Stimulated activated CD8-positive, alpha-beta memory T cell treated with anti-CD3 and anti-CD28 coated beads, Interleukin-2, amount 100 ng/mL, for 48 hours (primary cell): ENCODE results near the gene CYP3A7.
"Not testable (repeated sequence)": the region's sequence is repeated elsewhere in the genome, so short reads cannot be mapped to it uniquely, and the experiment has no call there.

Source experiments
- DNase-seq, 2 donors: peaks; one replicate each; pipeline ENCODE4 v3.0.0-alpha.2; 2020; ENCODE audit warnings: low read depth in 2 of 2

The CYP3A7 gene

DNA sequence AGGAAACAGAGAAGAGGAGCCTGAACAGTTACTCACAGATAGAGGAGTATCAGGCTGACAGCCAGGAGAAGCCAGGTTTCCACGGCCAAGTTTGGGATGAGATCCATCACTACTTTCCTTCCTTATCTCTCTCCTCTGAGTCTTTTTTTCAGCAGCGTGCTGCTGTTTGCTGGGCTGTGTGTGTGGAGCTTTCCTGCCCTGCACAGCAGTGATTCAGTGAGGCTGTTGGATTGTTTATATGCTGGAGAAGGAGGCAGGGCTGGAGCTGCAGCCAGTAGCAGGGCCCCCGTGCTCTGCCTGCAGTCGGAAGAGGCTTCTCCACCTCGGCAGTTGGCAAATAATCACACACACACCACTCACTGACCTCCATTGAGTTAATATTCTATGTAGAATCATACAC lies at the start of gene CYP3A7:
Gene CYP3A7 (minus strand): TSS at position 210 of the 400 bp plus-strand sequence. CDS start 103 bp downstream, at position 107.
- DNase-seq, result no peak

DNA sequence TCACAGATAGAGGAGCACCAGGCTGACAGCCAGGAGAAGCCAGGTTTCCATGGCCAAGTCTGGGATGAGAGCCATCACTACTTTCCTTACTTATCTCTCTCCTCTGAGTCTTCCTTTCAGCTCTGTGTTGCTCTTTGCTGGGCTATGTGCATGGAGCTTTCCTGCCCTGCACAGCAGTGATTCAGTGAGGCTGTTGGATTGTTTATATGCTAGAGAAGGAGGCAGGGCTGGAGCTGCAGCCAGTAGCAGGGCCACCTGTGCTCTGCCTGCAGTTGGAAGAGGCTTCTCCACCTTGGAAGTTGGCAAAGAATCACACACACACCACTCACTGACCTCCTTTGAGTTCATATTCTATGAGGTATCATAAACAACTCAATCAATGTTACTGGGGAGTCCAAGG lies 49.0 kb upstream of the CYP3A7 start, which contains the start of gene CYP3A4:
Gene CYP3A4 (minus strand): TSS at position 178 of the 400 bp plus-strand sequence. CDS start 103 bp downstream, at position 75.
- no peak for DNase-seq

DNA sequence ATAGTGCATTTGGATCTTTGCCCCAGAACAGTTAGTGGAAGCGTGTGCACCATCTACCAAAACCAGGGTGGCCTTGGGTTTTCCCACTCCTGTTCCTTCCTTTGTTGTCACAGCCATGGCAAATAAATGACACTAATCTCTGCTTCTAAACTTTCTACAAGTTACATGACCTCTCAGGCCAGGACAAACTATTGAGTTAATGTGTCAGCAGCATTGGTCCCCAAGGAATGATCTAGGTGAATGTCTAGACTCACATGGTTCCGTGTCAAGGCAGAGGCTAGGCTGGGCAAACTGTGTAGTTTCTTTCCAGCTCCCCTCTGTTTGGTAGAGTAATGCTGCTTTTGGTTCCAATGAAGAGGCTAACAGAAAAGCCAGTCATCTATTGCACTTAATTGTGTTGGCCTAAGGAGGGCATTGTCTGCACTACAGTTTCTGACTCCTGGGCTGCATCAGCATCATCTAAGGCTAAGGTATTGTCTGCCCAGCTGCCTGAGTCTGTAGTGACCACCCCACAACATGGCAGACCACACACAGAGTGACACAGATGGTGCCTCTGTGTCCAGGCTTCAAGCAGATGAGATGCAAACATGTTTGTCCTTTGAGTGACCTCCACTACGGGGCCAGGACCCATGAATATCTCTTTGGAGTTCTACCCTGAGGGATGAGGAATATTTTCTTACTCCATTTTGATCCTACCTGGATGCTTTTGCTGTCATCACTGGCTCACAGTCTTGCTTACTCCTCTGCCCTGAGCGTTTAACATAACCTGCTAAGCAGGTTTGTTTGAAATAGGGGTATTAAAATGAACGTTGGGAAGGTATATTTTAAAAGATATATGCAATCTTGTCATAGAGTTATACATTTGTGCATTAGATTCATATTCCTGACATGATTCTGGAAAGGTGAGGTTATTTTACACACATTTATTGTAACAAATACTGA lies 47.3 kb upstream of the CYP3A7 start:
- no peak for DNase-seq

DNA sequence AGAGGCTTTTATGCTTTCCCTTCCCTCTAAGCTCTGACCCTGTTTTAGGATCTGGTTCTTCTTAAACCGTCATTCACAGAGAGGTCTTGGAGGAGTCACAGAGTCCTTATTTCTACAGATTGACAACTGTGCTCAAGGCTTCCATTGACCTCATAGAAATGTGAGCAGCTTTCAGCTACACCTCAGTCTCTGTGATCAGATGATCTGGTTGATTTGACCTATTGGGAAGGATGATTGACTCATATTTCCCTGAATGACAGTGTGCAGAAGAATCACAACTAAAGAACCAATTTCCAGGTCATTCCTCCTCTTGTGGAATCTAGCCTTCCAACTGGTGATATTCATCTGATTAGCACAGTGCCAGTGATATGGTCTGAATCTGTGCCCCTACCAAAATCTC lies 45.6 kb upstream of the CYP3A7 start:
- DNase-seq, result no peak

DNA sequence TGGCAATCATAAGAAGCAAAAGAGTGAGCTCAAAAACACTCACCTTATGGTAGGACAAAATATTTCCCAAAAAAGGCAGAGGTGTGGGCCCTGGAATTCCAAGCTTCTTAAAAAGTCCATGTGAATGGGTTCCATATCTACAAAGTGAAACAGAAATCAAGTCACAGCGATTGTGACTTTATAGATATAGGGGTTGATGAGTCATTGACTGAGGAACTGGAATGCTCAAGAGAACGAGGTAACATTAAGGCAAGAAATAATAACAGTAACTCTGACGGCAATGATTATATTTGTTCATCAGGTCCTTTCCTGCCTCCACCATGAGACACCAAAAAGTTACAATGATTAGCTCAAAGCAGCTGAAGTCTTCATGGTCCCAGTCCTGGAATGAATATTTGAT lies 45.0 kb upstream of the CYP3A7 start:
- DNase-seq, result no peak

DNA sequence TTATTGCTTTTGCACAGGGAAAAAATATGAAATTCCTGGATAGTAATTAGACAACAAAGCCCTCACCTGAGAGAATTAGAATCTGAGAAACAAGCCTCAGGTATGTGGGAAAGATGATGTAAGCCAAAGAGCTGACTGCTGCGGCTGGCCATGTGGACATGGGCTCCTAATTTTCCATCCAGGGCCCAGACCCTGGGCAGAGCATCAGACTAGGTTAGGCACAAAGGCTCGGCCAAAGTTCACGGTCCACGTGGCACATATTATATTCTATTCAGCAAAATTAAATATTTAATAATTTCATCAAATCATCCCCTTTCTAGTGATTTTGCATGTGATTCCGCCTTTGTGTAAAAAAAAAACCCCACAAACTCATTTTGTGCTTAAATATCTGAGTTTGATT lies 43.9 kb upstream of the CYP3A7 start:
- no peak for DNase-seq

DNA sequence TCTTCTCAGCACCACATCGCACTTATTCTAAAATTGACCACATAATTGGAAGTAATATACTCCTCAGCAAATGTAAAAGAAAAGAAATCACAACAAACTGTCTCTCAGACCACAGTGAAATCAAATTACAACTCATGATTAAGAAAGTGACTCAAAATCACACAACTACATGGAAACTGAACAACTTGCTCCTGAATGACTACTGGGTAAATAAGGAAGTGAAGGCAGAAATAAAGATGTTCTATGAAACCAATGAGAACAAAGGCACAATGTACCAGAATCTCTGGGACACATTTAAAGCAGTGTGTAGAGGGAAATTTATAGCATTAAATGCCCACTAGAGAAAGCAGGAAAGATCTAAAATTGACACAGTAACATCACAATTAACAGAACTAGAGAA lies 38.4 kb upstream of the CYP3A7 start:
- not testable (repeated sequence) for DNase-seq

DNA sequence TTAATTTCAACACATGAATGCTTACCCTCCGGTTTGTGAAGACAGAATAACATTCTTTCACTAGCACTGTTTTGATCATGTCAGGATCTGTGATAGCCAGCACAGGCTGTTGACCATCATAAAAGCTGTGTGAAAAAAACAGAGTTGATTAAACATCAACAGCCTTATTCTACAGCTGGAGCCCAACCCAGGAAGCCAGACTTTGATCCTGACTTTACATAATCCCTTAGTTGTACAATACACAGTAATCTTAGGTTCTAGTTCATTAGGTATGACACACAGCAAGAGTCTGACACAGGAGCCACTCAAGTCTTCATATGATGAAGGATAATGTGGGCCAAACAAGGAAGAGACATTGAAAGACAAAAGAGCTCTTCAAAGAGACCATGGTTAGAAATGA lies 37.6 kb upstream of the CYP3A7 start:
- no peak for DNase-seq

DNA sequence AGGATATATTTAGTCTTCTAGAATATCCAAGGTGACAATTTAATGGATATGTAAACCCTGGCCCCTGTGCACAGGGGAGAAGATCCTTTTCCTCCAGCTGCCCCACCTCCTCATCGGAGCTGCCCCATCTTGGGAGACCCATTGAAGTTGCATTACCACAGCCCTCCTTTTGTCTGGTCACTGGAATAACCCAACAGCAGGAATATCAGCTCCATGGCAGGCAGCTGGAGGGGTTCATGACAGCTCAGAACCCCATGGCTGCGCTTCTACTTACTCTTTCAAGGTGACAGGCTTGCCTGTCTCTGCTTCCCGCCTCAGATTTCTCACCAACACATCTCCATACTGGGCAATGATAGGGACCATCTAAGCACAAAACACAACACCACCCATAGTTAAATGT lies 34.5 kb upstream of the CYP3A7 start:
- not testable (repeated sequence) for DNase-seq

DNA sequence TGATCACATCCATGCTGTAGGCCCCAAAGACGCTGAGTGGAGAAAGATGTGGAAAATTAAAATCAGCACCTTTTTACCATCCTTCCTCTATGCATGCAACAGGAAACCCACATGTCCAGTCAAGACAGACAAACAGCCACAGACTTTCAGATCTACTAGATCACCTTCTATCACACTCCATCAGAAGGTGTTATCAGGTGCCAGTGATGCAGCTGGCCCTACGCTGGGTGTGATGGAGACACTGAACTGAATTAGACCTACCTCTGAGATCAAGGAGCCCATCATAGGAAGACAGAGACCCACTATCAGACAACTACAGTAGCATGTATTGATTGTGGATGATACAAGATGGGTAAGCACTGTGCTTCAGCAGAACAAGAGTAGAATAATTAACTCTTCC lies 33.5 kb upstream of the CYP3A7 start:
- DNase-seq, result no peak

DNA sequence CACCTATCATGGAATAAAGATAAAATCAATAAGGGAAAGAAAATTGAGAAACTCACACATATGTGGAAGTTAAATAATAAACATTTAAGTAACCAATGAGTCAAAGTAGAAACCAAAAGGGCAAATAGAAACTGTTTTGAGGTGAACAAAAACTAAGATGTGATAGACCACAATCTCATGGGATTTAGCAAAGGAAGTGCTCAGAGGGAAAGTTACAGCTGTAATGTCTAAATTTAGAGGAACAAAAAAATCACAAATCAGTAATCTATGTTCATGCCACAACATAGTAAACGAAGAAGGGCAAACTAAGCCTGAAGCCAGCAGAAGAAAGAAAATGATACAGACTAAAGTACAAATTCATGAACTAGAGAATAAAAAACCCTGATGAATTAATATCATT lies 32.7 kb upstream of the CYP3A7 start:
- no peak for DNase-seq

DNA sequence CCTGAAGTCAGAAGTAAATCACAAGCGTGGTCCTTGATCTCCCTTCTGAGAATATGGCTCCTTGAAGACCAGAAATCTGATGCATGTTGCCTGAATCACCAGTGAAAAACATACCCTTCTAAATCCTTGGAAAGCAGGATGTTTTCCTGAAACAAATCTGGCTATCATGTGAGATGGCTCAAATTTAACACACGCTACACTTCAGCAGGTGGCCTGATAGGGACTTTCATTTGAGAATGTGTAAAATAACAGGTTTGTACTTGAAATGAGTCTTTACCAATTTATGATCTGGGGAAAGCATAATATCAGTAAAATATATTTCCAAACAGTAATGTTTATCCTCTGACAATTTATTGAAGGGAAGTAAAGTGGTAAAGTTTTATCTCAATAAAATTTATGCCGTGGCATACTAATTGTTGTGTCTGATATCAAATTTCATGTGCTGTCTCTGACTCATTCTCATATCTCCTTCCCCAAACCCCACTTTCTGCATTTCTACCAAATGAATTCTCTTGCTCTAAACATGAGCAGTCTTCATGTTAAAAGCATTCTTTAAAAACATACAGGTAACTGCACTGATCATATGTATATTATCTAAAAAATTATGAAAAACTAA lies 31.6 kb upstream of the CYP3A7 start:
- DNase-seq, result no peak

DNA sequence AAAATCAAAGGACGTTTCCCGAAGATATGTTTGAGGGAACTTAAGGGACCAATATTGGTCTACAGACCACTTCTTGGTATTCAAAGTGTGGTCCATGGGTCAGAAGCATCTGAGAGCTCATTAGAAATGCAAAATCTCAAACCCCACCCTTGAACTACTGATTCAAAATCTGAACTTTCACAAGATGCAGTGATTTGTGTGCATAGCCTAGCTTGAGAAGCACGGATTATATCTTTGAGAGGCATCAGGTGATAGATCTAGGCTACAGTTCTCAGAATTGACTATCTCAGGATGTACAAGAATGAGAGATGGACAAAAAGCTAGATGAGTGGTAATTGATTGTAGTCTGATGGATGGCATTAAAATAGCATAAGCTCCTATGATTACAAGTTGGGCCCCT lies 29.5 kb upstream of the CYP3A7 start:
- no peak for DNase-seq

DNA sequence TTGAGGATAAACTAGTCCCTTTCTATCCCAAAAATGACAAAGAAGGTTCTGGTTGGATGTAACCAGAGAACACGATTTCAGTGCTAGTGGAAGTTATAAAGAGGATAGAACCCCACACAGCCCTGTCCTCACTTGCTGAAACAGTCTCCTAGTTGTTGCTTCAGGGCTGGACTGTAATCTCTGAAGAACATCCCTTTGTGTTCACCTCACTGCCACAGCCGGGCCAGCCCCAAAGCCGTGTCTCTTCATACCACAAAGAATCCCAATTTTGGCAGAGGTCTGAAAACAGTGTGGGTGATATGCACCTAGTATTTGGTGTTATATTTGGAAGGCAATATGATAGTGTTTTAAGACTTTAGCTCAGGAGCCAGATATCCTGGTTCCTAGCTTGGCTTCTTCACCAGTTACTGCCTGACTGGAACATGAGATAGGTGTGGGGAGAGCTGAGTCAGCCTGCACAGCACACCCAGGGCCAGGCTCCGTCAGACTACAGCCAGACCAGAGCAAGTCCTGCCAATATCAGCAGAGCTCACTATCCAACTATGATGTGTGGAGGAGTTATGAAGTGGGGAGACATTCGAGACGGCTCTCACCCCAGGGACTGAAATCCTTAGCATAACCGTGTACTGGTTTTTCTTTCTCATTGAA lies 27.8 kb upstream of the CYP3A7 start:
- no peak for DNase-seq

DNA sequence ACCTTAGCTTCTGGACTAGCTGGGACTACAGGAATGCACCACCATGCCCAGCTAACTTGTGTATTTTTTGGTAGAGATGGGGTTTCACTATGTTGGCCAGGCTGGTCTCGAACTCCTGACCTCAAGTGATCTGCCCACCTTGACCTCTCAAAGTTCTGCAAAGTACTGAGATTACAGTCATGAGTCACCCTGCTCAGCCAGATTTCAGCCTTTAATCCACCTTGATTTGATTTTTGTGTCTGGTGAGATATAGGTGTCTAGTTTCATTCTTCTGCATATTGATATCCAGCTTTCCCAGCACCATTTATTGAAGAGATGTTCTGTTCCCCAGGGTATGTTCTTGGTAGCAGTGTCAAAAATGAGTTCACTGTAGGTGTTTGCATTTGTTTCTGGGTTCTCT lies 20.1 kb upstream of the CYP3A7 start:
- DNase-seq, result no peak

DNA sequence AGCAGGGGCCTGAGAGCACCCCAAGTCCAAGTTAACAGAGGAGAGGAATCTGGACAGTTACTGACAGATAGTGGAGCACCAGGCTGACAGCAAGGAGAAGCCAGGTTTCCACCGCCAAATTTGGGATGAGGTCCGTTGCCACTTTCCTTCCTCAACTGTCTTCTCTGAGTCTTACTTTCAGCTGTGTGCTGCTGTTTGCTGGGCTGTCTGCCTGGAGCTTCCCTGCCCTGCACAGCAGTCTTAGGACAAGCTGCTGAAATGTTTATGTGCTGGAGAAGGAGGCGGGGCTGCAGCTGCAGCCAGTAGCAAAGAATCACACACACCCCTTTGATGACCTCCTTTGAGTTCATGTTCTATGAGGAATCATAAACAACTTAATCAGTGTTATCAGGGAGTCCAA lies 17.4 kb upstream of the CYP3A7 start:
- no peak for DNase-seq

DNA sequence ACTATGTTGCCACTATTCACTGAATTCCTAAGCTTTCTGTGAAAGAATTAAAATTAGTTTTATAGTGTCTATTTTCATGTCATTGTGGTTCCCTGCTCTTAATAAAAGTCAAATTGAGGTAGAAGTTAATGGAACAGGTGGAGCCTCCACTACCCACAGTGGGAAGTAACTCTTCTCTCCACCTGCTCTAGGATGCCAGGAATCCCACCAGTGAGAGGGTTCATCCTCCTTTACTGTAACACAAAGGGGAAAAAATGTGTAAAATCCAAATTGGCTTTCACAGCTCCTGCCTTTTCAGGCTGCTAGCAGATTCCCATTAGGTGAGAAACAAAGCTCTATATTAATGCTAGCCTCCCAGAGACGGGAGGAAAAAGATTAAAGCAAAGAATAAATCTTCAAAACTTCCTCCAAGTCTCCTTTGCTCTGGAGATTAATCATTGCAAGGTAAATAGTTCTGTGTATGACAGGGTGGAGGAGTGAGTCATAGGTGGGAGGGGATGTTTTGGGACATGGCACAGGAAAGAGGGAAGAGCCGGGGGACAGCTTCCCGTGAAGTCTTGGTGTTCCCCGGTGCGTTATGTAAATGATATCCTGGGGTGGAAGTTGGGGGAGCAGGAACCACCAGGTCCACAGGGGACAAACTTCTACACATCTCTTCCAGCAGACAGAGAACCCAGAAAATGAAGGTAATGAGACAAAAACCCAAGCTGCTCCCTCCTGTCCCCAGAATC lies 16.5 kb upstream of the CYP3A7 start:
- DNase-seq, result not testable (repeated sequence)

DNA sequence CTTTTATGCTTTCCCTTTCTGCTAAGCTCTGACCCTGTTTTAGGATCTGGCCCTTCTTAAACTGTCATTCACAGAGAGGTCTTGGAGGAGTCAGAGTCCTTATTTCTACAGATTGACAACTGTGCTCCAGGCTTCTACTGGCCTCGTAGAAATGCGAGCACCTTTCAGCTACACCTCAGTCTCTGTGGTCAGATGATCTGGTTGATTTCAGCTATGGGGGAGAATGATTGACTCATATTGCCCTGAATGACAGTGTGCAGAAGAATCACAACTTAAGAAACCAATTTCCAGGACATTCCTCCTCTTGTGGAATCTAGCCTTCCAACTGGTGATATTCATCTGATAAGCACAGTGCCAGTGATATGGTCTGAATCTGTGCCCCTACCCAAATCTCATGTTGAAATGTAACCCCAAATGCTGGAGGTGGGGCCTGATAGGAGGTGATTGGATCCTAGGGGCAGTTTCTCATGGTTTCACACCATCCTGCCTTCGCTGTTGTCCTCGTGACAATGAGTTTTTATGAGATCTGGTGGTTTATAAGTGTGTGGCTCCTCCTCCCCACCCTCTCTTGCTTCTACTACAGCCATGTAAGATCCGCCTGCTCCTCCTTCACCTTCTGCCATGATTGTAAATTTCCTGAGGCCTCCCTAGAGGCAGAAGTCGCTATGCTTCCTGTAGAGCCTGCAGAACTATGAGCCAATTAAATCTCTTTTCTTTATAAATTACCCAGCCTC lies 14.0 kb upstream of the CYP3A7 start:
- DNase-seq, result no peak

DNA sequence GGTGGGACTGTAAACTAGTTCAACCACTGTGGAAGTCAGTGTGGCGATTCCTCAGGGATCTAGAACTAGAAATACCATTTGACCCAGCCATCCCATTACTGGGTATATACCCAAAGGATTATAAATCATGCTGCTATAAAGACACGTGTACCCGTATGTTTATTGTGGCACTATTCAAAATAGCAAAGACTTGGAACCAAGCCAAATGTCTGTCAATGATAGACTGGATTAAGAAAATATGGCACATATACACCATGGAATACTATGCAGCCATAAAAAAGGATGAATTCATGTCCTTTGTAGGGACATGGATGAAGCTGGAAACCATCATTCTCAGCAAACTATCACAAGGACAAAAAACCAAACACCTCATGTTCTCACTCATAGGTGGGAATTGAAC lies 11.9 kb upstream of the CYP3A7 start:
- not testable (repeated sequence) for DNase-seq

DNA sequence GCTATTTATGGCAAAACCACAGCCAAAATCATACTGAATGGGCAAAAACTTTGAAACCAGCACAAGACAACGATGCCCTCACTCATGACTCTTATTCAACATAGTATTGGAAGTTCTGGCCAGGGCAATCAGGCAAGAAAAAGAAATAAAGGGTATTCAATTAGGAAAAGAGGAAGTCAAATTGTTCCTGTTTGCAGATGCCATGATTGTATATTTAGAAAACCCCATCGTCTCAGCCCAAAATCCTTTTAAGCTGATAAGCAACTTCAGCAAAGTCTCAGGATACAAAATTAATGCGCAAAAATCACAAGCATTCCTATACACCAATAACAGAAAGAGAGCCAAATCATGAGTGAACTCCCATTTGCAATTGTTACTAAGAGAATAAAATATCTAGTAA lies 10.4 kb upstream of the CYP3A7 start:
- not testable (repeated sequence) for DNase-seq

DNA sequence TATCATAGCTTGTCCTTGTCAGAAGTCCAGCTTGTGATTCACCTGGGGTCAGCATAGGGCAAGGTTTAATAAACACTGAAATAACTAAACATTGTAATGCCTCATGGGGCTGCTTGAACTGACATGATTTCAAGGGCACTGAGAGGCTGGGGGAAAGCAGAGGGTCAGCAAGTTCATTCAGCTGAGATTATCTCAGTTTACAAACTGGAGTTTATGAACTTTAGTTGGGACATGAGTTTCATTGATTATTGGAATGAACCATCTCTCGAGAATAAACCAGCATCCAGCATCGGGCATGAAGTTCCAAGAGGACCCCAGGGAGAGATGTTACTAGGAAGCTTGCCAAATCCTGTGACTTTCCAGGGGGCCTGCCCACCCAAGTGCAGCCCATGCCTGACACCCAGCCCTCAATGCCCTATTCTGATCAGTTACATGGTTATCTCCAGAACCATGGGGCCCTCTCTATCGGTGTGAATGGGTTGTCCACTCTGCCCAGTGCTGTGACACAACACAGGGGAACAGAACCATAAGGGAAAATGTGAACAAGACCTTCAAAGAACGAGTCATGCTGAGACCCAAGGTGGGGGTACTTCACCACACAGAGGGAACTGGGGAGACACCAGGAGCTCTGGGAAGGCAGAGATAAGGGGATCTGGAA lies 7.9 kb upstream of the CYP3A7 start:
- no peak for DNase-seq
